CD4-positive, alpha-beta T cell treated with Interleukin-2 at 100 ng/mL for 4 hours (primary cell): ENCODE data around the gene SCO2.

Source experiments
- DNase-seq: peaks from one replicate; pipeline ENCODE4 v3.0.0-alpha.2; 2020; ENCODE audit warnings: low spot score

The SCO2 gene

DNA sequence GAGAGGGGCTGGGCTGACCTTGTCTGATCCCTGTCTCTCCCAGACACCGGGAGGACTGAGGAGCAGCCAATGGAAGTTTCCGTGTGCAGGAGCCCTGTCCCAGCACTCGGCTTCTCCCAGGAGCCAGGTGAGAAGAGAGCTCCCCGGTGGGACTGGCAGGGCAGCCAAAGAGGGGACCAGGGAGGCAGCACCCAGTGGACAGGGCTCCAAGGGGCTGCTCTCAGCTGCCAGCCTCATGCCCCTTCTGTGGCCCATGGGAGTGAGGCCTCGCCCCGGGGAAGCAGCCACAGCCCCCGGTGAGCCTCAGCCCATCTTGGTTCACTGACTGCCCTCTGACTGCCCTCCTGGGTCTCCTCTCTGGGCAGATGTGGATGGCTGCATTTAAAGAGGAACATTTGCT, 6.8 kb downstream of the SCO2 start:
- no peak for DNase-seq

DNA sequence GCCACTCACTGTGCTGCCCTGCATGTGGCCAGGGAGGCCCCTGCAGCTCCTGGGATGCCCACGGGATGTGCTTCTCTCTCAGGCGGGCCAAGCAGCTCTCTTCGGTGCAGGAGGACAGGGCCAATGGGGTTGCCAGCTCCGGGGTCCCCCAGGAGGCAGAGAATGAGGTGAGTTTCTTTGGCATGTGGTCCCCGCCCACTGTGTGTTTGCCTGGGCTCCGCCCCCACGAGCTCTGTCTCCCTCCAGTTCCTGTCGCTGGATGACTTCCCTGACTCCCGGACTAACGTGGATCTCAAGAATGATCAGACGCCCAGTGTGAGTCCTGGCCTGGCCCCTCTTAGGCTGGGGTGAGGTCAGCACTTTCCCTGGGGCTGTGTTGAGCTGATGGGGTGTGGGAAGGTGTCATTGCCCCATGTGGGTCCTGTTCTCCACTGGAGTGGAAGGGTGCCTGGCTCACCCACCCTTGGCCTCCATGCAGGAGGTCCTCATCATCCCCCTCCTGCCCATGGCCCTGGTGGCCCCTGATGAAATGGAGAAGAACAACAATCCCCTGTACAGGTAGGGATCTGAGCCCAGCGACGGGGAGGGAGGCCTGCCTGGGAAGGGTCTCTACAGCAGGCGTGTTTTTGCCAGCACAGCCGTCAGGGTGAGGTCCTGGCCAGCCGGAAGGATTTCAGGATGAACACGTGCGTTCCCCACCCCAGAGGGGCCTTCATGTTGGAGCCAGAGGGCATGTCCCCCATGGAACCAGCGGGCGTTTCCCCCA, 7.7 kb downstream of the SCO2 start:
- no peak for DNase-seq

DNA sequence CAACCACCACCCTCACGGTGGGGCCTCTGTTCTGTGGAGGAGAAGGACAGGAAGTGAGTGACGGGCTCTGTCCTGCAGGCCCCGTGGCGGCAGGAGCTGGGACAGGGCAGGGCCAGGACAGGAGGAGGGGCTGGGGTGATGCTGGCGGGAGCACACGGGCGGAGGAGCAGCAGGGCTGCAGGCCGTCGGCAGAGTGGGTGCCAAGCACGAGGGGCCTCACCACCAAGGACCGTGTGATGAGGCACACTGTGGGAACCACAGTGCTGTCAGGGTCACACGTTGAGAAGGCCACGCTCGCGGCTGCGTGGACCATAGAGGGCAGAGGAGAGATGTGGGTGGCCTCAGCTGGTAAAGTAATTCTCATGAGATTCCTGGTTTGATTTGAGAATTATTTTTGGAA, 8.5 kb downstream of the SCO2 start:
- no peak for DNase-seq

DNA sequence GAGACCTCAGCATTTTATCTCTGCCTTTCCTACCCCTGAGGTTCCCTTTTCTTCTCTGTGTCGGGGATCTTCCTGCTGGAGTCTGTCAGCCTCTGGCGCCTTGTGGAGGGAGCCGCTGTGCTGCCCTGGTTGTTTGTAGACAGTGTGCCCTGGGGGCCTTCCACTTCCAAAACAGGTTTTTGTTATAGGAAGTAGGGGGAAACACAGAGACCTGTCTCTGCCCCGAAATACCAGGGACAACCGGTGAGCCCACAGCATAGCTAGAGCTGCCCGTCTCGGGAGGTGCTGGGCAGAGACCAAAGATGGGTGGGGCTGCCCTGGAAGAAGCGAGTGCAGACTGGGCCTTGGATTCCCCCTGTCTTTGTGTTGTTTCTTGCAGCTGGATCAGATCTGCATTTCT, 9.3 kb downstream of the SCO2 start:
- no peak for DNase-seq

DNA sequence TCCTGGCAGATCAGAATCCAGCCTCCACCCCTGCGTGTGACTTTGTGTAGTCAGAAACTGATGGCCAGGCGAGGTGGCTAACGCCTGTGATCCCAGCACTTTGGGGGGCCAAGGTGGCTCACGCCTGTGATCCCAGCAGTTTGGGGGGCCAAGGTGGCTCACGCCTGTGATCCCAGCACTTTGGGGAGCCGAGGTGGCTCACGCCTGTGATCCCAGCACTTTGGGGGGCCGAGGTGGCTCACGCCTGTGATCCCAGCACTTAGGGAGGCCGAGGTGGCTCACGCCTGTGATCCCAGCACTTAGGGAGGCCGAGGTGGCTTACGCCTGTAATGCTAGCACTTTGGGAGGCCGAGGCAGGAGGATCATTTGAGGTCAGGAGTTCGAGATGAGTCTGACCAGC, 12.2 kb downstream of the SCO2 start:
- no peak for DNase-seq

DNA sequence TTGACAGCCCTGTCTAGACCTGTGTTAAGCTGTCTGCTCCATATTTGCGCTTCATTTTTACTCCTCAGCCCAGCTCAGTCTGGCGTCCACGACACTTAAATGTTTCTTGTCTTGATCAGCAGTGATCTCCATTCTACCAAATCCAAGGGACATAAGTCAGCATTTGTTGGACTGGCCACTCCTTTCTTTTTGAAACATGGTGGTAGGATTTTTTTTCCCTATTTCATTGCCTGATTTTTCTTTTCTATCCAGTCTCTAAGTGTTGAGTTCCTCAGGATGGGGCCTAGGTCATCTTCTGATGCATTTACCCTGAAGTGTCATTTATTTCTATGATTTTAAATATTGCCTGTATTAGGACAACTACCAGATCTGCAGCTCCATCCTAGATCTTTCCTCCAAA, 16.5 kb downstream of the SCO2 start:
- DNase-seq, result no peak

DNA sequence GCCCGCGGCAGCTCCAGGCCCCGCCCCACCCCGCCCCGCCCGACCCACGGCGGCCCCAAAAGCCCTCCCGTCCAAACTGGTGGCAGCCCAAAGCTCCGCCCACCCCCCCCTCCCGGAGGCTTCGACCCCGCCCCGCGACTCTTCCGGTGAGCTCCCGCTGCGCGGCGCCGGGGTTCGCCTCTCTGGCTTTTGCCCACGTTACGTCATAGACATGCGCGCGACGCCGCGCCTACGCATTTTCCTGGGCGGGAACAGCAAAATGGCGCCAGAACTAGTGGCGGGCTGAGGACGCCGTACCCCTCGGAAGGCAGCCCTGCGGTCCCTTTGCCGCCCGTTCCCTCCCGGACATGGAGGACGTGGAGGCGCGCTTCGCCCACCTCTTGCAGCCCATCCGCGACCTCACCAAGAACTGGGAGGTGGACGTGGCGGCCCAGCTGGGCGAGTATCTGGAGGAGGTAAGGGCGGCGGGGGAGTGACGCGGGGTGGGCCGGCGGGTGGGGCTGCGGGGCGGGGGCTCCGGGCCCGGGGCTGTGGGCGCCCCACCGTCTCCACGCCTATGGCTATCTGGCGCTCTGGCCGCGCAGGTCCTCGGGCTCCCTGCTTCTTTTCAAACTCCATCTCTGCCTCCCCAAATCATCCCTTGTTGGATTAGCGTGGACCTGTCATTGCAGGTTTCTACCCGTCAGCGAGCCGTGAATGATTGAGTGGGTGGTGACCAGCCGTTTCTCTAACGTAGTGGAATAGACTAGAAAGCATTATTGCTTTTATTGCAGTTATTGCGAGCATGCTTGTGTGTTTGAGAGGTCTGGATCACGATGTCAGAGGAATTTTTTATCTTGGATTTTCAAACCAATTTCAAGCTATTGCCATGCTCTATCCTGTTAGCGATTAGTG, 17.2 kb downstream of the SCO2 start, which contains the start of gene NCAPH2:
Gene NCAPH2 (plus strand): TSS at position 234 of the 894 bp plus-strand sequence. CDS start 114 bp downstream, at position 348.
- DNase-seq, result peak; percentile 97

DNA sequence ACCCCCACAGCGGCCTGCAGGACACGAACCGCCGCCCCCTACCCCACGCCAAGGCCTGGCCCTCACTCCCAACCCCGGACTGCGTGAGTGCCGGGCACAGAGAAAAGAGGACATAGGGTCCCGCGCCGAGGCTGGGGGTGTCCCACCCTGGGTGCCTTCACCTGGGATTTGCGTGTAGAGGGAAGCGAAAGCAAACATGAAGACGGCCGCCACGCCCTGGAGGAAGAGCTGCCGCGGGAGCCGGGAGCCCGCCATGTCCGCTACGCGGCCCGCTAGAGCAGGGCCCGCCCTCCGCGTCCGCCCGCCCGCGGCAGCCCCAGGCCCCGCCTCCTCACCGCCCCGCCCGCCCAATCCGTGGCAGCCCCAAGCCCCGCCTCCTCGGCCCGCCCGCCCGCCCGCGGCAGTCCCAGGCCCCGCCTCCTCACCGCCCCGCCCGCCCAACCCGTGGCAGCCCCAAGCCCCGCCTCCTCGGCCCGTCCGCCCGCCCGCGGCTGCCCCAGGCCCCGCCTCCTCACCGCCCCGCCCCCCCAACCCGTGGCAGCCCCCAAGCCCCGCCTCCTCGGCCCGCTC, 17.9 kb downstream of the SCO2 start, which contains the start of gene LMF2:
Gene LMF2 (minus strand): TSS at position 282 of the 570 bp plus-strand sequence. CDS start 27 bp downstream, at position 255.
- peak; percentile 93 for DNase-seq

DNA sequence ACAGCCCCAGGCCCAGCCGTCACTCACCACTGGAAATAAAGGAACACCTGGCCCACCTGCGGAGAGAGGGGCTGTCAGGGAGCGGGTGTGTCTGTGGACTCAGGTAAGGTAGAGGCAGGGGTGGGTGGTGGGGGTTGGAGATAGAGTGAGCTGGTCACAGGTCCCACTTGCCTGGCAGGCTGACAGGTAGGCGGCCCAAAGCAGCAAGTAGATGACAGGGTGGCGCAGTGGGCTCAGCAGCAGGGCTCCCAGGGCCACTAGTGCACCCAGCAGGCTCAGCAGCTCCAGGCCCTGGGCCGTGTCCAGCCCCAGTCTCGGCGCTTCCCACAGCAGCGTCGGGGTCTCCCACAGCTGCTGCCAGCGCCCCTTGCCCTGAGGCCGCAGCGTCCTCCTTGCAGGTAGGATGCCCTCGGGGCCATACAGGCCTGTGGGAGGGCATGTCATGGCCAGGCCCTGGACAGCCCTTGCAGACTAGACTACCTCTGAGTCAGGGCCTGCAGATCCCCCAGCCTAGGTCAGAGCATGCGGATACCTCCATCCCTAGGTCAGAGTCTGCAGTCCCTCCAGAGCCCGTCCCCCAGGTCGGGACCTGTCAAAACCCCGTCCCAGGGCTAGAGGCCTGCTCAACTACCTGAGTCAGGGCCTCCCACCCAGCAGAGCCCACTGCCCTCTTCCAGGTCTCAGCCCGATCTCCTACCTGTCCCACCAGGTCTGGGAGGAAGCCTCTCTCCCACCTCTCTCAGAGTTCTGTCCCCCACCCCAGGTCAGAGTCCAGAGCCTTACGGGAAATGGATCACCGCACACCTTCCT, 18.6 kb downstream of the SCO2 start:
- no peak for DNase-seq

DNA sequence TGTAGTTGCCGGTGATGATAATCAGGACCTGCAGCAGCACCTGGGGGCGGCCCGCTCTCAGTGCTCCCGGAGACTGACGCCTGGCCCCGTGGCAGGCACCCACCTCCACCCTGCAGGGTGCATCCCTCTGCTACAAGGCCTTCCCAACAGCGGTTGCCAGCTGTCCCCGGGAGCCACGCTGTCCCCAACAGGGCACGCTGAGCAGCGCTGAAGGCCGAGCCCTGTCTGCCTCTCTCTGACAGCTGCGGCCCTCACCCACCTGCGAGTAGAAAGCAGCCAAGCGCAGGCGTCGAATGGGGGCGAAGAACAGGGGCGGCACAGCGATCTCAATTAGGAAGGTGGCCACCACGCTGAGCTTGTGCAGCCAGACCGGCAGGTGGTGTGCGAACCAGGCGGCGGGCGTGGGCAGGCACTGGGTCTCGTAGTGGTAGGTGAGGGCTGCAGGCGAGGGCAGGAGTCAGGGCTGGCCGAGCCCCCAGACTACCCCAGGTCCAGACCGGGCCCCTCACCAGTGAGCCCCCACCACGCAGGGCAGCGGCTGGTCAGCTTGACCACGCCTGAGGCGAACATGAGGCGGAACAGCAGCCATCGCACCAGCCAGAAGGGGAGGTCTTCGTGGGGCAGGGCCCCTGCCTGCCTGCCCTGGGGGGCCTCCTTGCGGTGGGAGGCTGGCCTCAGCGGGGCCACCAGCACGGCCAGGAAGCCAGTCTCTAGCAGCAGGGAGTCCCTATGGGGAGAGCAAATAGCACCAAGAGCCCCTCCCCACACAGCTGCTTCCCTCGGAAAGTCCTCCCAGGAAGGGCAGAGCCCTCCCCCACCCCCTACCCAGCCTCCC, 19.4 kb downstream of the SCO2 start:
- DNase-seq, result no peak

DNA sequence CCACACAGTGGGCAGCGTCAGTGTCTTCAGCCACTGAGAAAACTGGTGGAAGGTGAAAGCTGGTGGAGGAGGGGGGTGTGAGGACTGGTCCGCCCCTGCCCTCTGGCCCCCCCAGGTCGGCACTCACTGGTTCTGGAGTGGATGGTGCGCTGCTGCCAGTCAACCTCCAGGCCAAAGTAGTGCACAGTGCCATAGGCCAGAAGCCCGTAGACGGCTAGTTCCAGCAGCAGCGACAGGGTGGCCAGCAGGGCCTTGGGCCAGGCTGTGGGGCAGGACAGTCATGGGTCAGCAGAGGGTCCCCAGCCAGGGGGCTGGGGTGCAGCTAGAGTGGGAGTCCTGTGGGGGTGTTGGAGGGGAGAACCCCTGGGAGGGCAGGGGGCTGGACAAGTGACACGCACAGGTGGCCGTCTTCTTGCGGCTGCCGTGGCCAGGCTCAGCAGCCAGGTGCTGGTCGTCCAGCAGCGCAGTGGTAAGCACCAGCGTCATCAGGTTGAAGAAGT, 20.1 kb downstream of the SCO2 start:
- DNase-seq, result no peak

DNA sequence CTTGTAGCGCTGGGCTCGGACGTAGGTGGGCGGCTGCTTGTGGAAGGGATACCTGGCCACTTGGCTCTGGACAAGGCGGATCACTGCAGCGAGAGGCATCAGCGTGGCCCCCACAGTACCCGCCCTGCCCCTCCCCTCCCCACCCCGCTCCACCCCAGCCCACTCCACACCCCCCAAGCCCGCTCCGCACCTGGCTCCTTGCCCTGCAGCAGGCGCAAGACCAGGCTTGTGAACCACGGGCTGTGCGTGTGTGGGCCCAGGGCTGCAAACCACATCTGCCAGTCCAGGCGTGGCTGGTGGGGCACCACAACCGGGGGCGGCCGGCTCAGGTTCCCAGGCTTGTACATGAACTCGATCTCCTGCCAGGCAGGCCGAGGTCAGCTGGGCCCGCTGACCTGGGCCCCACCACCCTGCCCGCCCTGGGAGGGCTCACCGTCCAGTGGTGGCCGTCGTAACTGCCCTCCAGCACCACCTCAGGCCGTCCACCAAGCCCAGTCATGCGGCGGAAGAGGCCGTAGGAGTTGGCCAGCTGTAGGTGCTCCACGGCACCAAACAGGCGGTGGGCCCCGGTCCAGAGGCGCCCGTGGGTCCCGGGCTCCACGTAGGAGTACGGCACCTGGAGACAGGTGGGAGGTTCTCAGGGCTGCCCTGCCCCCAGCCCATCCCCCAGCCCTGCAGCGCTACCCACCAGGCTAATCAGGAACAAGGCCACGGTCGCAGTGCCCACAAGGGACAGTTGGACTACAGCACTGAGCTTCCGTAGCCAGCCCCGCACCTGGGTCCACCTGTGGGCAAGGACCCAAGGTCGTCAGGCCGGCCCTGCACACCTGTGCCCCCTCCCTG, 20.8 kb downstream of the SCO2 start:
- DNase-seq, result no peak

DNA sequence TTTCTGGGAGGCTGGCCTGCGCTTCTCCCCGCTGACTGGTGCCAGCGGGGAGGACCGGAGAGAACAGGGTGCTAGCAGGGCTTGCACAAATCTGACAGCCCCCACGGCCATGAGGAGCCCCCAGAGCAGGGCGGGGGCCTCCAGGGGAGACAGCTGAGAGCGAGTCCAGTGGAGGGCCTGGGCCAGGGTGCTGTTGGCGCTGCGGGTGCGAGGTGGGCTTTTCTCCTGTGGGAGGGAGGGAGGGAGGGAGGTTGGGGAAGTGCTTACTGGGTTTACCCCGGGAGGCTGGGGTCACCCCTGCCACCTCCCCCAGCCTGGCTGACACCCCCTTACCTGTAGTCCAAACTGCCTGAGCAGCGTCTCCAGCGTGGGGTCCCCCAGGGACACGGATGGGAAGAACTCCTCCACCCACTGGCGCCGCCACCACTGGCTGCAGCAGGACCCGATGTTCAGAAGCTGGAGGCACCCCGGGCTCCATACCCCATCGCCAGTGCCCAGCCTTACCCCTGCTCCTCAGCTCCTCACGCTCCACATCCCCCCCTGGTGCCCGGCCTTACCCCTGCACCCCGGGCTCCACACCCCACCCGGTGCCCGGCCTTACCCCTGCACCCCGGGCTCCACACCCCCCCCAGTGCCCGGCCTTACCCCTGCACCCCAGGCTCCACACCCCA, 21.8 kb downstream of the SCO2 start:
- DNase-seq, result no peak

DNA sequence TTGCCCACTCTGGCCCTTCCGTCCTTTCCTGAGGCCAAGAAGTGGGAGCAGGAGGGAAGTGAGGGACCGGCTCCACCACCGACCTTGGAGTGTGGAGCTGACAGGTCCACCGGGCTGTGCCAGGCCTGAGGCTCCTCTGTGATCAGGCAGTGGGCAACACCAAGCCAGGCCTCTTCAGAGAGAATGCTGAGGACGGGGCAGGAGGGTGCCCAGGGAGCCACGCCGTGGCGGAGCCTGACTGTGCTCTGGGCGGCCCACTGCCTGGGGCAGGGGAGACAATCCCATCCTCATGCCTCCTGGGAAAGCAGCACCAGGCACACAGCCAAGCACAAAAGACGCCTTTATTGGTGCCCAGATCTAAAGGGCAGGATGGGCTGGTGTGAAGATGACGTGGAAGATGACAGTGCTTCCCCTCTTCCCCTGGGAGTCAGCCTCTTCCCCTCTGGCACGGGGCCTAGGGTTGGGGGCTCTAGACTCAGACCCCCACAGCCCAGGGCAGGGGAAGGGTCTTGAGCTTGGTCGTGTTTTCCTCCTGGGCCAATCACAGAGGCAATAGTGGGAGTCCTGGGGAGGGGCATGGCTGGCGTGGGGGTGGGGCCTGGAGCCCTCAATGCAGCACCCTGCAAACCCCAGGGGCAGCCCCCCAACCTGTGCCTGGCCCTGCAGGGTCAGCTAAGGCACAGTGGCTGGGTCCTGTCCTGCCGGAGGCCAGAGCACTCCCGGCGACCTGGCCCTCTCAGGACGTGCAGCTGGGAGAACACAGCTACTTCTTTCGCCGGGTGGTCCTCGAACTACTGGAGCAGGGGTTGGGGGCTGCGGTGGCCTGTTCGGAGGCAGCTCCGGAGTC, 22.5 kb downstream of the SCO2 start:
- no peak for DNase-seq

DNA sequence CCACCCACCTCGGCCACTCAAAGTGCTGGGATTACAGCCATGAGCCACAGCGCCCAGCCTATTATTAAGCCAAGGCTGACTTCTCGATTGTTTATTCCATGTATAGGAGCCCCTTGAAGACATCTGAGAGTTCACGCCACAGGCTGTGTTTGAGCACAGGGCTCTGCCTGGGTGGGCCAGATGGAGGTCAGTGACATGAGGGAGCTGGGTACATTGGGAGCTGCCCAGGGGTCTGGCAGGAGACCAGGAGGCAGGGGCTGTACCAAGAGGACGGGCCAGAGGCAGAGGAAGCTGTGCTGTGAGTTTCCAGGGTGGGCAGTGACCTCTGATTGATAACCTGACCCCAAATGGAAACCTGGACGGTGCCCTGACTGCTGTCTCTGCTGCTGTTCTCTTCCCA, 23.3 kb downstream of the SCO2 start:
- no peak for DNase-seq

DNA sequence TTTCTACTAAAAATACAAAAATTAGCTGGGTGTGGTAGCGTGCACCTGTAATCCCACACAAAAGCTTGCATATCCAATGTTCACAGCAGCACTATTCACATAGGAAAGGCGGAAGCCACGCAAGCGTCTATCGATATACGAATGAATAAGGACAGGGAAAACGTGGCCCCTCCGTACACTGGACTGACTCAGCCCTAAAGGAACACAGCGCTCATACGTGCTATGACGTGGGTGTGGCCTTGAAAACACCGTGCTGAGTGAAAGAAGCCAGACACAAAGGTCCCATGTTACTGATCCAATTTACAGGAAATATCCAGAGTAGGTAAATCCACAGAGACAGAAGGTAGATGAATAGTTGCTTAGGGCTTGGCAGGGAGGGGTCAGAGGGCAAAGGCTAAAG, 24.9 kb downstream of the SCO2 start:
- no peak for DNase-seq

DNA sequence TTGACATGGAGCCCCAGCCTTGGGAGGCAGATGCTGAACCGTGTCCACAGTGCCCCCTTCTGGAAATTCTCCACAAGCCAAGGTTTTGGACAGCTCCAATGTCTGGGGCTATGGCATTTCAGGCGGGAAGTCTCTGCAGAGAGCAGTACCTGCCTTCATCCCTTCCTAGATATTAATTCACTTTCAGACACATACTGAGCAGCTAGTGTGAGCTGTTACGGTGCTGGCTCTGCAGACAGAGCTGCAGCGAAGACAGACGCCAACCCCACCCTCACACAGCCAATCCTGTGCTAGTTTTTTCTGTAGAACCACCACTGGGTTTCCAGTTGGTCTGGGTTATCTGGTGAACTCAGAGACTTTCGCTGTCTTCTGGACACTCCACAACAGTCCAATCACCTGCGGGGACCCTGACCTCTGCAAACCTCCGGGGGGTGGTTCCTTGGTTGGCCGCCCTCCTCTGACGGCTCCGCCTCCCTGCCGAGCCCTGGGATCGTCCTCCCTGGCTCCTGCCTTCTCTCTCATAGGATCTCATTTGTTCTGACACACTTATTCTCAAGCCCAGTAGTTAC, 27.0 kb downstream of the SCO2 start:
- DNase-seq, result peak; percentile 82

DNA sequence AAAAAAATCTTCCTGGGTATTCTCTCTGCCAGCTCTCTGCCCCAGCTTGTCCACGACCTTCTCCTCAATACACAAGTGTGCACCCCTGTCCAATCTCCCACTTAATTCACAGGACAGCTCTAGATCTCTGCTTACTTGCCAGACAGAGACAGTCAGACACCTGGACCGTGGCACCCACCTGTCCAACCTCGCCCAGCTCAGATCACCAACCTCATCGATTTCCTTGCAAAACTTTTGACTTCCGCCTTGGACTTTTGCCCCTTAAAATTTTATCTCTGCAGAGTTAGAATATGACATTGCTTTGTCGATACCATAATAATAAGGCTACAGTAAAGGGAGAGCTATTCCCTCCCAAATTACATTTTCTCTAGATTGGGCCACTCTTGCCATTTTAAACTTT, 28.3 kb downstream of the SCO2 start:
- DNase-seq, result no peak
